Tibial artery (tissue), 4 donors: ENCODE results near the gene NUCKS1.

Experiments used
- DNase-seq, 2 donors: peaks; one replicate each; pipeline ENCODE4 v3.0.0-alpha.2; 2019
- H3K27ac ChIP-seq, 2 donors: fragments of 200-600 bp; sonication (generic) in 1 of 2; 1 replicate in 1 of 2; 2 replicates in 1 of 2; pipeline ENCODE4 v1.5.1; 2018 to 2019; ENCODE audit warnings: mild to moderate bottlenecking in 1 of 2
- H3K27me3 ChIP-seq, 2 donors: fragments of 200-600 bp; sonication (generic) in 1 of 2; one replicate each; pipeline versions ENCODE4 v1.5.1 to v1.6.0; 2016 to 2019
- H3K36me3 ChIP-seq, 3 donors: fragments of 200-600 bp; sonication (generic) in 2 of 3; one replicate each; pipeline ENCODE4 v1.5.1; 2016 to 2019; ENCODE audit warnings: mild to moderate bottlenecking in 2 of 3
- H3K4me1 ChIP-seq, 4 donors: fragments of 200-600 bp; sonication (generic) in 2 of 4; 1 replicate in 3 of 4; 2 replicates in 1 of 4; pipeline ENCODE4 v1.5.1; 2016 to 2019
- H3K4me3 ChIP-seq, 2 donors: fragments of 200-600 bp; sonication (generic) in 1 of 2; 1 replicate in 1 of 2; 2 replicates in 1 of 2; pipeline ENCODE4 v1.5.1; 2018 to 2019; ENCODE audit warnings: mild to moderate bottlenecking in 2 of 2
- H3K9me3 ChIP-seq, 3 donors: fragments of 200-600 bp; sonication (generic) in 1 of 3; one replicate each; pipeline ENCODE4 v1.5.1; 2016 to 2019
- CTCF ChIP-seq, 2 experiments: fragments of 200-600 bp in 1 of 2; fragments of 450-650 bp in 1 of 2; IDR thresholded peaks; one replicate each; pipeline ENCODE4 v1.5.1; 2017 to 2019; ENCODE audit warnings: antibody characterized with exemption in 2 of 2, mild to moderate bottlenecking in 1 of 2, moderate library complexity in 1 of 2
- intact Hi-C: fragments of 100-400 bp; cut with DNase I; formaldehyde crosslinking; loops from one replicate; pipeline ENCODE4 v1.15.0; 2023; ENCODE audit warnings: low total_unique reads

NUCKS1 gene

DNA sequence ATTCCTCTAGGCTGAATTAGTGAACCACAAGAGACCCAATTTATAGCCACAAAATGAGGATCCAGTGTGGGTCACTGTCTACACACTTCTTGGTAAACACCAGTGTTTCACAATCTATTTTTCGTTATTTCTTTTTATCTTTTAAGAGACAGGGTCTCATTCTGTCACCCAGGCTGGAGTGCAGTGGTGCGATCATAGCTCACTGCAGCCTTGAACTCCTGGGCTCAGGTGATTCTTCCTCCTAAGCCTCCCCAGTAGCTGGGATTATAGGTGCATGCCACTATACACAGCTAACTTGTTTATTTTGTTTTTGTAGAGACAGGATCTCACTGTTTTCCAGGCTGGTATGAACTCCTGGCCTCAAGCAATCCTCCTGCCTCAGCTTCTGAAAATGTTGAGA, 40.3 kb downstream of the NUCKS1 start:
- intact Hi-C loops, result loop anchor here (2.0 kb wide), 1 partner anchor 51 kb away; no protein-coding TSS in a partner anchor
- no peak overlapping the region for H3K27ac ChIP-seq

DNA sequence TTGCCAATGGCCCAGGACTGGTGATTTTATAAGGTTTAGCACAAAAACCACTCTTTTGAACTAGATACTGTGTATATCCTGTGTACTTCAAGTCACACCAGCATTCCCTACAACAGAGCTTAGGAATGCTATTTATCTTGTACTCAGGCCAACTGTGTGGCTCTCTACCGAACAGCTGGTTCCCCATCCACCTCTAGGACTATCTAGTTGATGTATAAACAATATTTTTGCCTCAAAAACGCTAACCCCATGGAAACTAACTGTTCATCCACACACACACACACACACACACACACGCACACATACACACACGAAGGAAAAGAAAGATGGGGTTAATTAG, 41.0 kb downstream of the NUCKS1 start:
- no peak for DNase-seq
- no peak for TF ChIP-seq CTCF (IDR thresholded peaks at IDR 0.05)
- H3K36me3 ChIP-seq, result peaks cover 0 to 6% (median 0%) of the 10 kb centered on the region in 3 donors

More for the DNA sequence above, 40.3 kb downstream of the NUCKS1 start:
- Histone ChIP-seq H3K36me3 (peaks cover 0 to 9% (median 0%) of the 10 kb centered on the region in 3 donors), H3K9me3 (no peaks in the 10 kb centered on the region), H3K4me3 (no peak overlapping the region), H3K4me1 (peaks cover 0 to 24% (median 5%) of the 10 kb centered on the region in 4 donors), H3K27me3 (no peaks in the 10 kb centered on the region)
- TF ChIP-seq CTCF (IDR thresholded peaks at IDR 0.05), result no peak
- DNase-seq, result no peak

GRCh38 chr1:205706601-205707502, 43.1 kb downstream of the NUCKS1 start:
- no peak overlapping the region for H3K27ac ChIP-seq

More for the DNA sequence above, 41.0 kb downstream of the NUCKS1 start:
- Histone ChIP-seq H3K27ac (no peak overlapping the region), H3K4me3 (no peak overlapping the region), H3K4me1 (peaks cover 0 to 24% (median 5%) of the 10 kb centered on the region in 4 donors), H3K9me3 (no peaks in the 10 kb centered on the region), H3K27me3 (no peaks in the 10 kb centered on the region)
- intact Hi-C loops, result no loop called here

DNA sequence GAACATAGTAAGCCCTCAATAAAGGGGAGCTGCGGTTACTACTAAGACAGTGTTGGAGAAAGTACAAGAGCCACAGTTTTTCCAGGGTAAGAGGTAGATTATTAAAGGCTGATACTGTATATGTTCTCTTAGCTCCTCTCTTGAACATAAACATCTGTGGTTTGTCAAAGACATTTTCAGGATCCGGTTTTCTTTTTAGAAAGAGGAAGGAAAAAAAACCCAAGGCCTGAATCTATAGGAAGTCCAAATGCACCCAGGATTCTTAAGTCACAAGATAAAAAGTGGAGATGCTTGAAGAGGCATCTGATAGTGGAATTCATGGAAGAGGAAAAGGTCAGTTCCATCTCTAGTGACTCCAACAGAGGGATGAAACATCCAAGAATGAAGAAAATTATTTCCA, 45.1 kb downstream of the NUCKS1 start:
- H3K27me3 ChIP-seq, result no peaks in the 10 kb centered on the region
- no peak for TF ChIP-seq CTCF (IDR thresholded peaks at IDR 0.05)
- no peaks in the 10 kb centered on the region for H3K9me3 ChIP-seq
- no peak for DNase-seq
- peaks cover 0 to 19% (median 6%) of the 10 kb centered on the region in 4 donors for H3K4me1 ChIP-seq
- H3K4me3 ChIP-seq, result no peak overlapping the region
- H3K36me3 ChIP-seq, result peaks cover 0 to 22% (median 0%) of the 10 kb centered on the region in 3 donors
- H3K27ac ChIP-seq, result no peak overlapping the region
- intact Hi-C loops, result no loop called here

More at GRCh38 chr1:205706601-205707502, 43.1 kb downstream of the NUCKS1 start:
- DNase-seq, result no peak
- intact Hi-C loops, result no loop called here
- no peaks in the 10 kb centered on the region for H3K9me3 ChIP-seq
- H3K4me3 ChIP-seq, result no peak overlapping the region
- peaks cover 0 to 17% (median 0%) of the 10 kb centered on the region in 3 donors for H3K36me3 ChIP-seq
- TF ChIP-seq CTCF (IDR thresholded peaks at IDR 0.05), result no peak
- peaks cover 0 to 24% (median 5%) of the 10 kb centered on the region in 4 donors for H3K4me1 ChIP-seq
- H3K27me3 ChIP-seq, result no peaks in the 10 kb centered on the region

DNA sequence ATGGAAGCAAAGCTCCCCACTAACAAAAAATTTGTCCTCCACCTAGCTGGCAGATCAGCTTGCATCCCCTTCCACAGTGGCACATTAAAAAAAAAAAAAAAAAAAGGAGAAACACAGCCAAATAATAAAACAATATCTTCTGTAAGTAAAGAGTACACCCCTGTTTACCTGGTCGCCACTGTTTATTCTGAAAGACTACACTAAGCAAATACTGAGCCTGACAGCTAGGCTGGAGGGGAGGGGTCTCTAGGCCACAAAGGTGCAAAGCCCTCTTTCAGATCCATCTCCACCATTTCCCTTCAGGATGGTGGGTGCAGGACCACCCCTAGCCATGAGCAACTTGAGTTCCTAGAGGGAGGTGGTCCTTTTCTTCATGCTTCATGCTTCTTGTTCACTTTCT, 46.9 kb downstream of the NUCKS1 start:
- no peak overlapping the region for H3K27ac ChIP-seq
- no peak for TF ChIP-seq CTCF (IDR thresholded peaks at IDR 0.05)
- intact Hi-C loops, result no loop called here
- H3K9me3 ChIP-seq, result no peaks in the 10 kb centered on the region
- no peak overlapping the region for H3K4me3 ChIP-seq
- peaks cover 0 to 10% (median 1%) of the 10 kb centered on the region in 4 donors for H3K4me1 ChIP-seq
- H3K36me3 ChIP-seq, result peaks cover 0 to 17% (median 0%) of the 10 kb centered on the region in 3 donors
- H3K27me3 ChIP-seq, result no peaks in the 10 kb centered on the region
- no peak for DNase-seq
